OCI-LY1 (cell line): ENCODE measurements around the gene GNB1L.

Experiments
- H2AFZ ChIP-seq: fragments of 200-600 bp; sonication (generic), shearing (Covaris generic); 2 replicates; pipeline ENCODE4 v1.6.0; 2014; ENCODE audit warnings: antibody characterized with exemption, mild to moderate bottlenecking, low read length
- H3F3A ChIP-seq: fragments of 200-600 bp; sonication (generic), shearing (Covaris generic); 2 replicates; pipeline ENCODE4 v1.6.0; 2014; ENCODE audit warnings: mild to moderate bottlenecking, antibody characterized with exemption, low read length, moderate library complexity; ENCODE audit not compliant: insufficient read depth
- H3K27ac ChIP-seq: fragments of 200-600 bp; sonication (generic); 2 replicates; pipeline ENCODE4 v1.5.1; 2014; ENCODE audit warnings: low read length, mixed run types, mild to moderate bottlenecking, low read depth; ENCODE audit not compliant: poor library complexity, severe bottlenecking
- H3K27me3 ChIP-seq: fragments of 200-600 bp; sonication (generic); 2 replicates; pipeline ENCODE4 v1.6.0; 2014; ENCODE audit warnings: antibody characterized with exemption, mild to moderate bottlenecking, low read length, moderate library complexity; ENCODE audit not compliant: insufficient read depth
- H3K36me3 ChIP-seq: fragments of 200-600 bp; sonication (generic); 2 replicates; pipeline ENCODE4 v1.6.1; 2014; ENCODE audit warnings: mild to moderate bottlenecking, antibody characterized with exemption, low read length, moderate library complexity, mixed read lengths; ENCODE audit not compliant: insufficient read depth
- H3K4me1 ChIP-seq: fragments of 200-600 bp; sonication (generic); 2 replicates; pipeline ENCODE4 v1.5.1; 2014; ENCODE audit warnings: mild to moderate bottlenecking, low read length, moderate library complexity; ENCODE audit not compliant: insufficient read depth, severe bottlenecking
- H3K4me2 ChIP-seq: fragments of 200-600 bp; sonication (generic), shearing (Covaris generic); 2 replicates; pipeline ENCODE4 v1.6.1; 2014; ENCODE audit warnings: low read length
- H3K4me3 ChIP-seq: fragments of 200-600 bp; sonication (generic); 2 replicates; pipeline ENCODE4 v1.5.1; 2014; ENCODE audit warnings: low read length, low read depth, mild to moderate bottlenecking, mixed read lengths; ENCODE audit not compliant: poor library complexity, severe bottlenecking
- H3K79me2 ChIP-seq: fragments of 200-600 bp; shearing (Covaris generic); 2 replicates; pipeline ENCODE4 v1.6.1; 2016; ENCODE audit warnings: mixed run types, low read length, mixed read lengths; ENCODE audit not compliant: insufficient read depth
- H3K9ac ChIP-seq: fragments of 200-600 bp; sonication (generic), shearing (Covaris generic); 2 replicates; pipeline ENCODE4 v1.6.1; 2014; ENCODE audit warnings: mild to moderate bottlenecking, low read length, mixed read lengths
- H3K9me2 ChIP-seq: fragments of 200-600 bp; sonication (generic), shearing (Covaris generic); 2 replicates; pipeline ENCODE4 v1.6.1; 2014; ENCODE audit warnings: low read depth, mild to moderate bottlenecking, low read length, mixed read lengths
- H3K9me3 ChIP-seq: fragments of 200-600 bp; shearing (Covaris generic); 2 replicates; pipeline ENCODE4 v1.6.1; 2014; ENCODE audit warnings: low read length, mixed read lengths
- H4K20me1 ChIP-seq: fragments of 200-600 bp; sonication (generic), shearing (Covaris generic); 2 replicates; pipeline ENCODE4 v1.6.0; 2016; ENCODE audit warnings: mild to moderate bottlenecking, low read length; ENCODE audit not compliant: insufficient read depth
- CTCF ChIP-seq: fragments of 200-600 bp; sonication (generic), shearing (Covaris generic); IDR thresholded peaks from 2 replicates; pipeline ENCODE4 v1.5.1; 2017; ENCODE audit warnings: mild to moderate bottlenecking, antibody characterized with exemption, low read length, moderate library complexity, mixed read lengths
- EZH2 ChIP-seq: fragments of 200-600 bp; sonication (generic), shearing (Covaris generic); IDR thresholded peaks from 2 replicates; pipeline ENCODE4 v1.8.0; 2017; ENCODE audit warnings: borderline replicate concordance, mixed run types, mild to moderate bottlenecking, antibody characterized with exemption, low read length, moderate library complexity, mixed read lengths

The GNB1L gene

GRCh38 chr22:19854778-19855503 is at the start of gene GNB1L, which contains the start of gene RTL10:
Gene GNB1L (minus strand): TSS chr22:19854874. CDS start chr22:19821355, 33,519 bp downstream.
Gene RTL10 (minus strand): TSS chr22:19854874. CDS start chr22:19852261, 2,613 bp downstream.
- peak within 1 kb of the TSS; percentile 90 for H3K27ac ChIP-seq
- H2AFZ ChIP-seq = no peak within 1 kb of the TSS
- peaks cover 26% of the 10 kb centered on the region for H3K4me1 ChIP-seq
- H3K9ac ChIP-seq = peak within 1 kb of the TSS; percentile 95
- no peaks in the 10 kb centered on the region for H3K27me3 ChIP-seq
- H3K4me3 ChIP-seq = peak within 1 kb of the TSS; percentile 90
- H3K4me2 ChIP-seq = peak within 1 kb of the TSS; percentile 96
- H4K20me1 ChIP-seq = no peaks in the 10 kb centered on the region
- peaks cover 18% of the 10 kb centered on the region for H3K79me2 ChIP-seq
- no peaks in the 10 kb centered on the region for H3K9me2 ChIP-seq
- peaks cover 38% of the 10 kb centered on the region for H3K36me3 ChIP-seq
- H3F3A ChIP-seq = no peaks in the 10 kb centered on the region
- H3K9me3 ChIP-seq = no peaks in the 10 kb centered on the region
- TF ChIP-seq CTCF = no peak
- TF ChIP-seq EZH2 = no peak

GRCh38 chr22:19904174-19904856 is 49.6 kb upstream of the GNB1L start:
- Histone ChIP-seq H3K9me2 (no peaks in the 10 kb centered on the region), H3K4me2 (no peak overlapping the region), H3K4me1 (no peaks in the 10 kb centered on the region), H3K36me3 (no peaks in the 10 kb centered on the region), H3K9ac (no peak overlapping the region), H4K20me1 (no peaks in the 10 kb centered on the region), H3K27me3 (no peaks in the 10 kb centered on the region), H2AFZ (no peak overlapping the region), H3K27ac (no peak overlapping the region), H3K4me3 (no peak overlapping the region), H3F3A (no peaks in the 10 kb centered on the region), H3K9me3 (no peaks in the 10 kb centered on the region), H3K79me2 (no peaks in the 10 kb centered on the region)
- TF ChIP-seq EZH2 (no peak), CTCF (no peak)

- H3K36me3 ChIP-seq = no peaks in the 10 kb centered on the region
- TF ChIP-seq CTCF = no peak
- TF ChIP-seq EZH2 = no peak
- no peaks in the 10 kb centered on the region for H3K4me1 ChIP-seq
- H3K79me2 ChIP-seq = no peaks in the 10 kb centered on the region
- no peaks in the 10 kb centered on the region for H3K9me3 ChIP-seq
- no peak overlapping the region for H2AFZ ChIP-seq
- H3K27me3 ChIP-seq = no peaks in the 10 kb centered on the region
- H4K20me1 ChIP-seq = no peaks in the 10 kb centered on the region
- no peak overlapping the region for H3K4me2 ChIP-seq
- no peak overlapping the region for H3K9ac ChIP-seq
- no peak overlapping the region for H3K27ac ChIP-seq
- H3K9me2 ChIP-seq = no peaks in the 10 kb centered on the region
- H3K4me3 ChIP-seq = no peak overlapping the region
- H3F3A ChIP-seq = no peaks in the 10 kb centered on the region
Observed at GRCh38 chr22:19903513-19903912, 48.8 kb upstream of the GNB1L start.
